K562 (cell line): Measurements from ENCODE around the gene PNMT. TPM values are rescaled to one million over a fixed set of nuclear protein-coding genes. Genes with fewer than 3 reads are reported as not detected.

Experiments used
- ARID4B ChIP-seq: sonication (generic); formaldehyde crosslinking; IDR thresholded peaks from 2 replicates; pipeline ENCODE4 v1.8.0; 2022; ENCODE audit warnings: mild to moderate bottlenecking, missing genetic modification reagents
- BACH1 ChIP-seq: fragments of 200-800 bp; sonication (Bioruptor generic); IDR thresholded peaks from 2 replicates; pipeline ENCODE4 v1.6.1; 2016; ENCODE audit warnings: missing genetic modification characterization, missing compliant biosample characterization
- EP300 ChIP-seq: IDR thresholded peaks from 2 replicates; pipeline ENCODE4 v1.6.1; 2012; ENCODE audit warnings: low read length, improper control_type of control experiment
- KAT7 ChIP-seq: sonication (generic); formaldehyde crosslinking; IDR thresholded peaks from 2 replicates; pipeline ENCODE4 v1.8.0; 2022; ENCODE audit warnings: missing genetic modification reagents, mild to moderate bottlenecking, borderline replicate concordance
- KLF16 ChIP-seq: IDR thresholded peaks from 2 replicates; pipeline ENCODE4 v1.6.1; 2016; ENCODE audit warnings: antibody characterized with exemption
- SP2 ChIP-seq: IDR thresholded peaks from 2 replicates; pipeline ENCODE4 v1.6.1; 2011; ENCODE audit warnings: mild to moderate bottlenecking, low read depth, low read length, moderate library complexity; ENCODE audit not compliant: poor library complexity, severe bottlenecking; ENCODE audit errors: extremely low read depth
- ZBTB26 ChIP-seq: fragments of 450-650 bp; formaldehyde crosslinking; IDR thresholded peaks from 2 replicates; pipeline ENCODE4 v1.4.0; 2022; ENCODE audit warnings: missing genetic modification characterization
- ZBTB40 ChIP-seq, 2 experiments: fragments of 450-650 bp in 1 of 2; sonication (generic) in 1 of 2; formaldehyde crosslinking in 1 of 2; IDR thresholded peaks; 2 replicates each; pipeline versions ENCODE4 v1.7.1 to v1.9.0; 2016 to 2022; ENCODE audit warnings: inconsistent platforms in 1 of 2, mild to moderate bottlenecking in 1 of 2, missing genetic modification reagents in 1 of 2
- ZNF274 ChIP-seq: IDR thresholded peaks from 2 replicates; pipeline ENCODE4 v1.6.1; 2011; ENCODE audit warnings: low read depth, mild to moderate bottlenecking, low read length, moderate library complexity, borderline replicate concordance
- ZNF280B ChIP-seq: fragments of 250-450 bp; sonication (Bioruptor Pico); IDR thresholded peaks from 2 replicates; pipeline ENCODE4 v1.5.1; 2021; ENCODE audit warnings: mild to moderate bottlenecking
- polyA plus RNA-seq, 8 experiments: library from polyadenylated mRNA; depleted of rRNA in 4 of 8; stranded (reverse) in 5 of 8; unstranded in 3 of 8; fragments of >200 nt; fragmentation: Nextera tagmentation in 2 of 8; fragmentation: Illumina TruSeq in 1 of 8; extraction: Ambion mirVana in 2 of 8; extraction: Trizol in 1 of 8; gene quantifications; 2 replicates each; pipeline versions ENCODE4 v1.2.1 to v1.2.3, GENCODE V29; 2011 to 2014; ENCODE audit warnings: inconsistent platforms in 1 of 8, missing spikeins in 1 of 8
- total RNA-seq, 7 experiments: library from RNA; depleted of rRNA in 6 of 7; stranded (reverse); fragments of >200 nt in 6 of 7; fragmentation: Illumina TruSeq in 2 of 7; extraction: Trizol in 2 of 7; gene quantifications; 2 replicates each; pipeline versions ENCODE4 v1.2.1 to v1.2.3, GENCODE V29; 2011 to 2021; ENCODE audit warnings: low replicate concordance in 1 of 7

Gene PNMT
- total and polyA plus RNA-seq, 9 of the 15 experiments (the other 6 are each of a cell fraction or from before 2014, with no cell fraction given): 0.55 to 18.1 (median 5.8) TPM

- TF ChIP-seq ZBTB40 (IDR thresholded peaks at IDR 0.05) (peak; percentile 26; the same call in 1 of the 2 replicates), ZBTB40 (CRISPR knock-in tag; IDR thresholded peaks at IDR 0.05) (no peak), SP2 (no peak), EP300 (peak; percentile 59), ZNF280B (CRISPR knock-in tag) (no peak), BACH1 (tag) (peak; percentile 88), KAT7 (CRISPR knock-in tag) (no peak), ARID4B (CRISPR knock-in tag) (no peak), ZNF274 (no peak), KLF16 (no peak), ZBTB26 (CRISPR knock-in tag) (0 out of 2 replicates have a peak, but pooled peaks have one; percentile 5)
These were observed 18.1 kb upstream of the PNMT start (continued) for GRCh38 chr17:39650121-39650579.
